SHP77 (cell line): ENCODE measurements around the gene GOPC.
A peak's percentile ranks its signal among the peaks of the same experiment; 100 is the strongest.

Source experiments
- DNase-seq, 2 experiments: peaks; one replicate each; lab custom pipeline; 2025; lab: John Stamatoyannopoulos, UW

GOPC gene

GRCh38 chr6:117595099-117595923, 7.0 kb downstream of the GOPC start:
- no peak for DNase-seq

GRCh38 chr6:117592983-117593759, 9.1 kb downstream of the GOPC start:
- DNase-seq, result no peak

DNA sequence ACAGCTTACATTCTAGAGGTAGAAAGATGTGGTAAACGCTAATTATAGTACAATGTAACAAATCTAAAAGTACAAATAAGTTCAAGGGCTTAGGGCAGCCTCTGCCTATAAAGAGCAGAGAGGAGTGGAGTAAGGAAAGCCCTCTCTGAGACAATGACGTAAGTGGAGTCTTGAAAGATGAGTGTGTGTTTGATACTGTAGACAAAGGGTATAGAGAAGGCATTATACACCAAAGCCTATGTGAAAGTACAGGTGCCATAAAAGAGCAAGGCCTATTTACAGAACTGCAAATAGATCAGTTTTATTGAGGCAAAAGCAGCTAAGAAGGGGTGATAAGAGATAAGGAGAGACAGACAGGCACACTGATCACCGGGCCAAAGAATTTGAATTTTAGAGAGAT, 10.9 kb downstream of the GOPC start:
- DNase-seq, result no peak

- DNase-seq, result no peak
Observed at GRCh38 chr6:117590447-117590846, 11.9 kb downstream of the GOPC start.

DNA sequence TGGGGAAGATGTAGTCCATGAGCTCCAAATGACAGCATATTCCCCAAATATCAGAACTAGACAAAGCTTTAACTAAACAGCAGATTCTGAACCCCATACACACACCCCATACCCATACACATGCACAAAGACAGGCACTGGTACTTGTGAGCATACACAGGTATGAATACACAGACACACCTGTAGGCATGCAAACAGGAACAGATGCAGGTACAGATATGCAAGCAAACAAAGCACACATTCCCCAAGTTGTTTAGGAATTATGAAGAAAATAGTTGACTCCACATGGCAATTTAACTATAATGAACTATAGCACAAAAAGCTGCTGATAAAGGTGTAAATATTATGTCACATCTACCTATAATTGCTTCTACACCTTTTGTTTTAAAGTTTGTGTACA, 16.7 kb downstream of the GOPC start:
- no peak for DNase-seq

DNA sequence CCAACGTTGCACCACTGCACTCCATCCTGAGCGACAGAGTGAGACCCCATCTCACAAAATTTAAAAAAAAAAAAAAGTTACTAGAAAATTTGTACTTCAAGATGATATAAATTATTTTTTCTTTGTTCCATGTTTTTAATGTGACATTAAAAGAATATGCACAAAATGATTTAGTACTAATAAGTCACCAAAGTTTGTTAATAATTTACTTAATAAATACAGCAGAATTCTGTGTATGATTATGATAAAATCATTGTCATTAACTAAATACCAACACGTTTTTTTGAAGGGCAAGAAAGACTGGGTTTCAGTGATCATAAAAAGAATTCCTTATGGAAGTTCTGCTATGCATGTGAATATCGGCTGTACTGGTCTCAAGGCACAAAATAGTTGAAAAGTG, 28.1 kb downstream of the GOPC start:
- no peak for DNase-seq

GRCh38 chr6:117573006-117573680, 29.2 kb downstream of the GOPC start:
- no peak for DNase-seq

DNA sequence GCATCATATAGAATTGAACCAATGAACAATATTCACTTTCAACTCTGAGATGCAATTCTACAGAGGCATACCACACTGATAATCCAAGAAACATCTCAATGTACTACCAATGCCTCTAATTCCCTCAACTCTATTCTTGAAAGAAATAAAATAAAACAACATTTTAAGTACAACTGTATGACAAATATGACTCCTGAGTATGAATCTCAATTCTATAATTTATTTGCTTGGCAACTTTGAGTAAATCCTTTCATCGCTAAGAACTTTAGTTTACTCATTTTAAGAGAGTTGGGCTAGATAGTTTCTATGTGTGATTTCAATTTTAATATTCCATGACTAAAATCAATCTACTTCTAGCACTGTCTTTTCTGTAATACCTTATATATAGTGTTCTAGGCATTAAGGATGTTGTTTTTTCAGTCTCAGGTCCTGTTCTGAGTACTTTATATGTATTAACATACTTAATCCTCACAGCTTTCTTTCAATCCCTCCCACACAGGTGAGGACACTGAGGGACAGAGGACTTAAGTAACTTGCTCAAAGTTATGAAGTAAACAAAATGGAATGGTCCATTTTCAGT, 33.4 kb downstream of the GOPC start:
- no peak for DNase-seq

DNA sequence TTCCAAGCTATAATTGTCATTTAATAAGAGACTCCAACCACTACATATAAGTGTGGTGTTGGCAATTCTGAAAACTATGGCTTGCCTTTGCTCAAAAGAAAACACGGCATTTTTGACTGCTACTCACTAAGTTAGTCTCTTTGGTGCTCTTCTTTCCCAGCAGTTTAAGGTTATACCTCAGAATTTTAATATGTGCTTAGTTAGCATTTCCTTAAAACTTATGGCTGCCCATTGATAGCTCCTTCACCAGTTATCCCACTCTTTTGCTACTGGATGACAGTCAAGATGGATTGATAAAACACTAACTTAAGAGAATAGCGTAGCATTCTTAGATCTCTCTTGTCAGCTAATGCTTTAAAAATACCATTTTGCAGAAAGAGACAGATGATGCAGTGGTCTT, 34.1 kb downstream of the GOPC start:
- DNase-seq, result no peak

GRCh38 chr6:117564681-117565080, 37.6 kb downstream of the GOPC start:
- DNase-seq, result no peak

- DNase-seq, result no peak
Observed at GRCh38 chr6:117561128-117561527, 41.2 kb downstream of the GOPC start.

- no peak for DNase-seq
Observed at GRCh38 chr6:117559299-117559698, 43.0 kb downstream of the GOPC start.

GRCh38 chr6:117558818-117559217, 43.5 kb downstream of the GOPC start:
- no peak for DNase-seq

GRCh38 chr6:117557951-117558350, 44.4 kb downstream of the GOPC start:
- no peak for DNase-seq

DNA sequence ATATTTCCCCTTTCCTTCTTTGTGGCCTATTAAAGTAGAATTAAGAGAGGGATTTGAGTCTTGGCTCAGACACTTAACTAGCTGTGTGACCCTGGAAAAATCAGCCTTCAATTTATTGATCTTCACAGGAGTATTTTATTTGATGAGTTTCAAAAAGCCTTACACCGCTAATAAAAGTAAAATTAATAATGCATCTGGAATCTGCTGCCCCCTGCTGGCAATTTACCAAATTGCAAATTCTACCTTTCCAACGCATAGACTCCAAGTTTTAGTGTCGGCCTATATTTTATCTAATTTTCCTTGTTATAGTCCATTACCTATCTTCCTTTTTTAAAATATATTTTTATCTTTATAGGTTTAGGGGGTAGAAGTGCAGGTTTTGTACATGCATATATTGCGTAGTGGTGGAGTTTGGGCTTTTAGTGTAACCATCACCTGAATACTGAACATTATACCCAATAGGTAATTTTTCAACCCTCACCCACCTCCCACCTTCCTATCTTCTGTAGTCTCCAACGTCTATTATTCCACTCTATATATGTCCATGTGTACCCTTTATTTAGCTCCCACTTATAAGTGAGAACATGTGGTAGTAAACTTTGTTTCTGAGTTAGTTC, 46.3 kb downstream of the GOPC start:
- peak in 1 of 2 experiments; percentile 7 for DNase-seq

- no peak for DNase-seq
Observed at GRCh38 chr6:117555262-117555849, 47.0 kb downstream of the GOPC start.

DNA sequence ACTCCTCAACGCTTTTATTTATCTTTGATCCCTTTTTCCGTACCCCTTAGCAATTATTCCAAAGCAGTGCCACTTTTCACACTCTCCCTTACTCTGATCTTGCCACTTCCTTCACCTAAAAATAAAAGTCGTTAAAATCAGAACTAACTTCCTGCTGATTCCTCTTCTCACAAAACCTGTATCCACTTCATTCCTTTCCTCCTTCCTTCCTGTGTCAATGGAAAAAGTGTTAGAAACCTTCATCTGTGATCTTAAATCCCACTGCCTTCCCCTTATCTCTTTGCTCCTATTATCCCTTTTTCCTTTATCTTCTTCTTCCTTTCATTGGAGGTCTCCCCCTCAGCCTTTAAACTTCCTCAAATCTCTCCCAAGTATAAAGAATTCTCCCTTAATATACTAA, 49.2 kb downstream of the GOPC start:
- DNase-seq, result no peak

DNA sequence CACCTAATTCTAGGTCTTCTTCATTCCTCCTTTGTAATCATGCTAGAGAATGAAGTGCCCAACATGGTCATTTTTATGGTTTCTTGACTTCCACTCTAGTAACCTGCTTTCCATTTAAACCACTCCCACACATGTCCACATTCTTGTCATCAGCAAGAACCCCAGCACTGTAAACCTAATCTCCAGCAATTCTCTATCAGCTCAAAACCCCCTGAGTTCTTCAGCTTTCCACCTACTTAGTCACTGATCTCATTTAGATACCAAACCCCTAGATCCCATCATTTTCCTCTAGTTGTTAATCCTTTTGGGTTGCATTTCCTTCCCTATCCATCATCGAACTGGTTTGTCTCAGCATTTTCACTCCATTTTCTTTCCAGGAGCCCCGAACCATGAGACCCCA, 49.7 kb downstream of the GOPC start:
- no peak for DNase-seq

DNA sequence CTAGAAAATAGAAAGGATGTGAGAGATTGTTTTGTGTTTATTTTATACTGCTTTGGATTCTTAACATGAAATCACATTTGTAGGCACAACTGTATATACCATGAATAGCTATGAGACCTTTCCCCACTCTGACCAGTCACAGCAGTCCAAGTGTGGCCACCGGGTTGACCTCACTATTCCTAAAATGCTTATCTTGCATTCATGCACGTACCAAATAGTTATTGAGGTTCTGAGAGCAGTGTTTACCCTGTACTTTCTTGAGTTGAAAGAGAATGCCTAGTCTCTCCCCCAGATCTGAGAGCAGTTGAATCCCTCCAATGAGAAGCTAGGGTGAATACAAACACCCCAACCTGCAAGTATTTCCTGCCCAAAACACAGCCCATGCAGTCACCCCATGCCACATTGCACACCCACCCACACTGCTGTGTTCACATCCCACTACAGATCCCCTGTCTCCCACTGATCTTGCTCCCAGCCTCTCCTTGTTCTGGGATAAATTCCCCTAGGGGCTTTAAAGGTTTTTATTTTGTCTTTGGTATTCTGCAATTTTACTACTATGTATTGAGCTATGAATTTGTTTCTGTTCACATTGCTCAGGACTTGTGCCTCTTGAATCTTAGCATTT, 51.6 kb downstream of the GOPC start:
- DNase-seq, result no peak

DNA sequence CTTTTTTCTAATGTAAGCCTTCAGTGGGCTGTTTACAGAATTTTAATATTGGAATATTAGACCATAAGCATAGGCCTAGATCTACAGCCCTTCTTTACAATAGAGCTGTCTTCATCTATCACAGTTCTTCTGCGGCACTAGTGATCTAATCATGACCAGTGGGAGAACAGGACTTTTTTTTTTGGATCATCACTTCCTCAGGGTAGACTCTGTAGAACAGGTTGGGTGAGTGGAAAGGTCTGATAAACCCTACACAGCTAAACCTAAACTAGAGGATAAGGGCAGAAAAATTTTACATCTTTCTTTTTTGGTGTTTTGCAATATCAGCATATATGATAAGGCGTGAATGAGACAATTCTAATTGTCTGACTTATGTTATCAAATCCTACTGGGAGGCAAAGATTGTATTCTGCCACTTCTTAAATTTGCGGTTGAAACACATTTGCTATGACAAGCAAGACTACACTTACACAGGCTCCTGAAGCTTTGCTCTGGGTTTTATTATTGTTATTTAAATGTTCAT, 52.2 kb downstream of the GOPC start:
- DNase-seq, result no peak

- DNase-seq, result no peak
Observed at GRCh38 chr6:117549611-117550010, 52.7 kb downstream of the GOPC start.
